HCT116 (cell line): ENCODE results near the gene IL1RAPL1. TPM values are rescaled to one million over a fixed set of nuclear protein-coding genes. Genes with fewer than 3 reads are reported as not detected.

Experiments
- ATAC-seq: fragments of 200-7000 bp; cut with Tn5 transposase; 2 replicates; pipeline ENCODE4 v1.9.1; 2020; ENCODE audit warnings: mild to moderate bottlenecking, moderate library complexity
- BruUV-seq: library from RNA; stranded (reverse); fragments of 400-500 nt; replicated peaks from 2 replicates; lab custom pipeline; 2021; lab: Mats Ljungman, UMichigan
- CTCF ChIA-PET: fragments of 300-600 bp; sonication (Branson Sonifier 250); formaldehyde crosslinking; loops from one replicate; lab custom pipeline; 2021; ENCODE audit warnings: antibody characterized with exemption; lab: Charles Lee
- POLR2A ChIA-PET: fragments of 300-600, 350-600 bp; sonication (Branson Sonifier 250); formaldehyde crosslinking; loops from one replicate; lab custom pipeline; 2021; ENCODE audit warnings: antibody characterized with exemption; lab: Charles Lee
- RAD21 ChIA-PET, 2 experiments: fragments of 300-600 bp; sonication (Branson Sonifier 250); formaldehyde crosslinking; loops; one replicate each; lab custom pipeline; 2023; ENCODE audit warnings: low total read pairs in 2 of 2; ENCODE audit not compliant: uncharacterized antibody in 2 of 2, unreplicated experiment in 2 of 2, low non-redundant PET in 1 of 2; lab: Charles Lee
- DNase-seq: peaks from one replicate; pipeline ENCODE4 v3.0.0-alpha.2; 2010; ENCODE audit warnings: low read depth, low spot score
- H2AFZ ChIP-seq: fragments of 200-600 bp; shearing (Covaris generic), sonication (generic); 2 replicates; pipeline ENCODE4 v1.6.1; 2017; ENCODE audit warnings: low read depth, mixed run types, mixed read lengths, antibody characterized with exemption, low read length; ENCODE audit not compliant: poor library complexity, severe bottlenecking
- H3K27ac ChIP-seq: 2 replicates; pipeline ENCODE4 v1.5.1; 2012; ENCODE audit warnings: low read depth, low read length
- H3K27me3 ChIP-seq: fragments of 200-600 bp; sonication (generic); 2 replicates; pipeline ENCODE4 v1.6.1; 2016; ENCODE audit warnings: mixed run types, low read length, mixed read lengths; ENCODE audit not compliant: insufficient read depth
- H3K36me3 ChIP-seq, 2 experiments: fragments of 200-500 bp in 1 of 2; fragments of 200-600 bp in 1 of 2; sonication (Bioruptor generic) in 1 of 2; sonication (generic) in 1 of 2; 2 replicates each; pipeline versions ENCODE4 v1.5.1 to v1.6.1; 2014 to 2016; ENCODE audit warnings: low read length in 2 of 2, inconsistent platforms in 1 of 2, mixed read lengths in 1 of 2, mixed run types in 1 of 2; ENCODE audit not compliant: insufficient read depth in 2 of 2, control insufficient read depth in 1 of 2
- H3K4me1 ChIP-seq, 2 experiments: fragments of 200-600 bp in 1 of 2; sonication (generic) in 1 of 2; 2 replicates each; pipeline versions ENCODE4 v1.5.1 to v1.6.1; 2012 to 2017; ENCODE audit warnings: low read length in 2 of 2, inconsistent platforms in 1 of 2, mild to moderate bottlenecking in 1 of 2, mixed read lengths in 1 of 2, mixed run types in 1 of 2, moderate library complexity in 1 of 2; ENCODE audit not compliant: insufficient read depth in 2 of 2, control insufficient read depth in 1 of 2
- H3K4me2 ChIP-seq: fragments of 200-600 bp; sonication (generic); 2 replicates; pipeline ENCODE4 v1.6.1; 2017; ENCODE audit warnings: mixed run types, low read length, mixed read lengths
- H3K4me3 ChIP-seq, 2 experiments: fragments of 200-600 bp in 1 of 2; sonication (generic) in 1 of 2; replicated peaks in 1 of 2; 2 replicates each; pipeline ENCODE4 v1.5.1; 2011 to 2016; ENCODE audit warnings: low read length in 2 of 2, control low read depth in 1 of 2, low read depth in 1 of 2, mild to moderate bottlenecking in 1 of 2, mixed read lengths in 1 of 2, mixed run types in 1 of 2
- H3K79me2 ChIP-seq: fragments of 200-600 bp; sonication (generic); 2 replicates; pipeline ENCODE4 v1.6.1; 2017; ENCODE audit warnings: mild to moderate bottlenecking, mixed run types, low read length, moderate library complexity, mixed read lengths; ENCODE audit not compliant: insufficient read depth
- H3K9ac ChIP-seq: fragments of 200-600 bp; sonication (generic); 2 replicates; pipeline ENCODE4 v1.6.1; 2016; ENCODE audit warnings: low read length, mixed read lengths
- H3K9me2 ChIP-seq: fragments of 200-600 bp; sonication (generic), shearing (Covaris generic); 2 replicates; pipeline ENCODE4 v1.6.1; 2017; ENCODE audit warnings: mixed run types, mild to moderate bottlenecking, moderate library complexity; ENCODE audit not compliant: insufficient read depth
- H3K9me3 ChIP-seq, 2 experiments: fragments of 200-500 bp in 1 of 2; fragments of 200-600 bp in 1 of 2; sonication (Bioruptor generic) in 1 of 2; sonication (generic) in 1 of 2; 2 replicates each; pipeline ENCODE4 v1.6.1; 2014 to 2017; ENCODE audit warnings: low read length in 2 of 2, mixed read lengths in 2 of 2, inconsistent platforms in 1 of 2, low read depth in 1 of 2, mild to moderate bottlenecking in 1 of 2, mixed run types in 1 of 2, moderate library complexity in 1 of 2; ENCODE audit not compliant: control insufficient read depth in 1 of 2, insufficient read depth in 1 of 2
- H4K20me1 ChIP-seq: fragments of 200-600 bp; sonication (generic), shearing (Covaris generic); 2 replicates; pipeline ENCODE4 v1.6.1; 2017; ENCODE audit warnings: mixed run types, mild to moderate bottlenecking, moderate library complexity; ENCODE audit not compliant: insufficient read depth
- ATF3 ChIP-seq: IDR thresholded peaks from 2 replicates; pipeline ENCODE4 v1.6.1; 2012
- CEBPB ChIP-seq: IDR thresholded peaks from 2 replicates; pipeline ENCODE4 v1.6.1; 2012; ENCODE audit warnings: low read depth
- EGR1 ChIP-seq: IDR thresholded peaks from 2 replicates; pipeline ENCODE4 v1.6.1; 2012; ENCODE audit warnings: low read depth
- ELF1 ChIP-seq: IDR thresholded peaks from 2 replicates; pipeline ENCODE4 v1.6.1; 2012; ENCODE audit warnings: low read depth, borderline replicate concordance
- EZH2phosphoT487 ChIP-seq: fragments of 200-600 bp; IDR thresholded peaks from 2 replicates; pipeline ENCODE4 v1.6.1; 2018; ENCODE audit warnings: antibody characterized with exemption, borderline replicate concordance
- JUND ChIP-seq: IDR thresholded peaks from 2 replicates; pipeline ENCODE4 v1.6.1; 2012
- MAX ChIP-seq: IDR thresholded peaks from 2 replicates; pipeline ENCODE4 v1.6.1; 2012
- RAD21 ChIP-seq: IDR thresholded peaks from 2 replicates; pipeline ENCODE4 v1.6.1; 2012; ENCODE audit warnings: low read depth, mild to moderate bottlenecking
- SIN3A ChIP-seq: IDR thresholded peaks from 2 replicates; pipeline ENCODE4 v1.6.1; 2012; ENCODE audit warnings: low read depth
- SRF ChIP-seq: IDR thresholded peaks from 2 replicates; pipeline ENCODE4 v1.6.1; 2012; ENCODE audit warnings: low read depth
- YY1 ChIP-seq: IDR thresholded peaks from 2 replicates; pipeline ENCODE4 v1.6.1; 2011; ENCODE audit warnings: low read length, low read depth, moderate library complexity, mild to moderate bottlenecking; ENCODE audit not compliant: insufficient replicate concordance; ENCODE audit errors: extremely low read depth
- ZNF274 ChIP-seq: fragments of 200-500 bp; sonication (Bioruptor generic); IDR thresholded peaks from 2 replicates; pipeline ENCODE4 v1.6.1; 2014; ENCODE audit warnings: mild to moderate bottlenecking, low read depth, low read length, inconsistent platforms
- intact Hi-C: fragments of 100-400 bp; cut with micrococcal nuclease; formaldehyde crosslinking; loops from 2 replicates; pipeline ENCODE4 v1.10.0; 2022
- total RNA-seq: library from RNA; stranded (reverse); gene quantifications from one replicate; pipeline ENCODE4 v1.2.1, GENCODE V29; 2021; ENCODE audit not compliant: unreplicated experiment
- TF ChIP-seq, protein P1 (sequence below): IDR thresholded peaks from 2 replicates; pipeline ENCODE4 v1.6.1; 2011; ENCODE audit warnings: mild to moderate bottlenecking, low read length, moderate library complexity; ENCODE audit not compliant: insufficient replicate concordance; ENCODE audit errors: extremely low read depth

Gene IL1RAPL1
- total RNA-seq, 1 experiment from 2014 or later, result 2.8 TPM

GRCh38 chrX:29039501-29039900 is 452.3 kb downstream of the IL1RAPL1 start:
- RAD21 ChIA-PET, result no interaction called here
- Histone ChIP-seq H3K4me2 (no peak overlapping the region), H3K9ac (no peak overlapping the region), H4K20me1 (no peaks in the 10 kb centered on the region), H3K36me3 (no peaks in the 10 kb centered on the region), H3K79me2 (no peaks in the 10 kb centered on the region), H3K27ac (no peak overlapping the region), H3K27me3 (no peaks in the 10 kb centered on the region), H3K9me3 (no peaks in the 10 kb centered on the region), H2AFZ (no peak overlapping the region), H3K9me2 (no peaks in the 10 kb centered on the region), H3K4me1 (no peaks in the 10 kb centered on the region; a peak in 1 of 4 replicates), H3K4me3 (no peak overlapping the region)
- TF ChIP-seq CEBPB (no peak), ATF3 (no peak), EGR1 (no peak), YY1 (no peak)
- no TSS peak for BruUV-seq
- no peak for DNase-seq
- POLR2A ChIA-PET, result no interaction called here
- no peak for ATAC-seq
- intact Hi-C loops, result no loop called here
- CTCF ChIA-PET, result no interaction called here

- BruUV-seq, result no TSS peak
- no peak for ATAC-seq
- CTCF ChIA-PET, result no interaction called here
These were observed 452.9 kb downstream of the IL1RAPL1 start for GRCh38 chrX:29040160-29040559.

More at GRCh38 chrX:29040160-29040559, 452.9 kb downstream of the IL1RAPL1 start:
- H3K27me3 ChIP-seq, result no peaks in the 10 kb centered on the region
- no peak for TF ChIP-seq SRF
- no peak for TF ChIP-seq ZNF274
- no peak for TF ChIP-seq YY1
- TF ChIP-seq MAX, result no peak
- TF ChIP-seq ELF1, result no peak
- no peak for TF ChIP-seq JUND
- TF ChIP-seq RAD21, result no peak
- no peak for TF ChIP-seq ATF3
- no peak for TF ChIP-seq SIN3A
- TF ChIP-seq EZH2phosphoT487, result no peak
- TF ChIP-seq, protein P1, sequence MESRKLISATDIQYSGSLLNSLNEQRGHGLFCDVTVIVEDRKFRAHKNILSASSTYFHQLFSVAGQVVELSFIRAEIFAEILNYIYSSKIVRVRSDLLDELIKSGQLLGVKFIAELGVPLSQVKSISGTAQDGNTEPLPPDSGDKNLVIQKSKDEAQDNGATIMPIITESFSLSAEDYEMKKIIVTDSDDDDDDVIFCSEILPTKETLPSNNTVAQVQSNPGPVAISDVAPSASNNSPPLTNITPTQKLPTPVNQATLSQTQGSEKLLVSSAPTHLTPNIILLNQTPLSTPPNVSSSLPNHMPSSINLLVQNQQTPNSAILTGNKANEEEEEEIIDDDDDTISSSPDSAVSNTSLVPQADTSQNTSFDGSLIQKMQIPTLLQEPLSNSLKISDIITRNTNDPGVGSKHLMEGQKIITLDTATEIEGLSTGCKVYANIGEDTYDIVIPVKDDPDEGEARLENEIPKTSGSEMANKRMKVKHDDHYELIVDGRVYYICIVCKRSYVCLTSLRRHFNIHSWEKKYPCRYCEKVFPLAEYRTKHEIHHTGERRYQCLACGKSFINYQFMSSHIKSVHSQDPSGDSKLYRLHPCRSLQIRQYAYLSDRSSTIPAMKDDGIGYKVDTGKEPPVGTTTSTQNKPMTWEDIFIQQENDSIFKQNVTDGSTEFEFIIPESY, result no peak
- TF ChIP-seq, all 23 proteins: peak for 0
- Histone ChIP-seq H3K27ac (no peak overlapping the region), H3K4me3 (no peak overlapping the region), H3K9me2 (no peaks in the 10 kb centered on the region), H3K79me2 (no peaks in the 10 kb centered on the region), H3K4me1 (no peaks in the 10 kb centered on the region; a peak in 1 of 4 replicates), H3K36me3 (no peaks in the 10 kb centered on the region), H3K4me2 (no peak overlapping the region), H3K9ac (no peak overlapping the region), H3K9me3 (no peaks in the 10 kb centered on the region), H4K20me1 (no peaks in the 10 kb centered on the region), H2AFZ (no peak overlapping the region)
- no peak for DNase-seq
- RAD21 ChIA-PET, result no interaction called here
- POLR2A ChIA-PET, result no interaction called here
- intact Hi-C loops, result loop anchor here (5.0 kb wide), 1 partner anchor 448 kb away; no protein-coding TSS in a partner anchor
